ENCODE measurements around the gene ARHGAP30. TPM values are rescaled to one million over a fixed set of nuclear protein-coding genes. Genes with fewer than 3 reads are reported as not detected.
"Not testable (repeated sequence)": the region's sequence is repeated elsewhere in the genome, so short reads cannot be mapped to it uniquely, and the experiment has no call there.

The ARHGAP30 gene, protein sequence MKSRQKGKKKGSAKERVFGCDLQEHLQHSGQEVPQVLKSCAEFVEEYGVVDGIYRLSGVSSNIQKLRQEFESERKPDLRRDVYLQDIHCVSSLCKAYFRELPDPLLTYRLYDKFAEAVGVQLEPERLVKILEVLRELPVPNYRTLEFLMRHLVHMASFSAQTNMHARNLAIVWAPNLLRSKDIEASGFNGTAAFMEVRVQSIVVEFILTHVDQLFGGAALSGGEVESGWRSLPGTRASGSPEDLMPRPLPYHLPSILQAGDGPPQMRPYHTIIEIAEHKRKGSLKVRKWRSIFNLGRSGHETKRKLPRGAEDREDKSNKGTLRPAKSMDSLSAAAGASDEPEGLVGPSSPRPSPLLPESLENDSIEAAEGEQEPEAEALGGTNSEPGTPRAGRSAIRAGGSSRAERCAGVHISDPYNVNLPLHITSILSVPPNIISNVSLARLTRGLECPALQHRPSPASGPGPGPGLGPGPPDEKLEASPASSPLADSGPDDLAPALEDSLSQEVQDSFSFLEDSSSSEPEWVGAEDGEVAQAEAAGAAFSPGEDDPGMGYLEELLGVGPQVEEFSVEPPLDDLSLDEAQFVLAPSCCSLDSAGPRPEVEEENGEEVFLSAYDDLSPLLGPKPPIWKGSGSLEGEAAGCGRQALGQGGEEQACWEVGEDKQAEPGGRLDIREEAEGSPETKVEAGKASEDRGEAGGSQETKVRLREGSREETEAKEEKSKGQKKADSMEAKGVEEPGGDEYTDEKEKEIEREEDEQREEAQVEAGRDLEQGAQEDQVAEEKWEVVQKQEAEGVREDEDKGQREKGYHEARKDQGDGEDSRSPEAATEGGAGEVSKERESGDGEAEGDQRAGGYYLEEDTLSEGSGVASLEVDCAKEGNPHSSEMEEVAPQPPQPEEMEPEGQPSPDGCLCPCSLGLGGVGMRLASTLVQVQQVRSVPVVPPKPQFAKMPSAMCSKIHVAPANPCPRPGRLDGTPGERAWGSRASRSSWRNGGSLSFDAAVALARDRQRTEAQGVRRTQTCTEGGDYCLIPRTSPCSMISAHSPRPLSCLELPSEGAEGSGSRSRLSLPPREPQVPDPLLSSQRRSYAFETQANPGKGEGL
- 1 to 10 TPM; 3.8 to 9.0 (median 8.1) TPM for total RNA-seq
- long read RNA-seq, donor 1, full-length matches to known transcripts, result 4 of 9 reads
- long read RNA-seq, donor 1, partial matches to known transcripts, result 4 of 9 reads
- long read RNA-seq, donor 1, other reads (novel, unspliced or antisense), result 1 of 9 reads
- long read RNA-seq, donor 2, full-length matches to known transcripts, result 2 of 4 reads
- long read RNA-seq, donor 2, partial matches to known transcripts, result 0 of 4 reads
- long read RNA-seq, donor 2, other reads (novel, unspliced or antisense), result 2 of 4 reads

DNA sequence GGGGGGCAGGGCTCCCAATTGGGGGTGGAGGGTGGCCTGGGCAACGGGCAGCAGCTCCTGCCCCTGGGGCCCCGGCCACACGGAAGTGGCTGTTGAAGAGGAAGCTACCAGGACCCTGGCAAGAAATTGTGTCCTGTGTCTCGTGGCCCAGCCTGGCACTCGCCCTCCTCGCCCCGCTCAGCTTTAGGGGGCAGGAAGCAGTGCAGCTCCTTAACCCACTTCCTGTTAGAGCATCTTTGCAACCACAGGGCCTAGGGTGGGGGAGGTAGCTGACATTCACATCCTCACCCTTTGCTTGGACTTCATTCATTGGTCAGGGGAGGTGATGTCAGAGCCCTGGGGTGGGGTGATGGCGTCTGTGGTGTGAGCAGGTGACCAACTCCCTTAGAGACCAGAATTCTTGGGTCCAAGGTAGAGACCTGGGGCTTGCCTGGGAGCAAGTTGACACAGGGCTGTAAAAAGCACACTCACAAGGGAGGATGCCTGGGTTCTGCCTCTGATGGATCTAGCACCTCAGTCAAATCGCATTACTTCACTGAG, at the start of gene ARHGAP30:
Gene ARHGAP30, minus strand, starts transcription at position 161 of the 540 bp plus-strand sequence. CDS start 267 bp downstream, outside the sequence.
- peak; percentile 78 for ATAC-seq
- intact Hi-C loops (cut with DNase I, micrococcal nuclease), result no loop called here

DNA sequence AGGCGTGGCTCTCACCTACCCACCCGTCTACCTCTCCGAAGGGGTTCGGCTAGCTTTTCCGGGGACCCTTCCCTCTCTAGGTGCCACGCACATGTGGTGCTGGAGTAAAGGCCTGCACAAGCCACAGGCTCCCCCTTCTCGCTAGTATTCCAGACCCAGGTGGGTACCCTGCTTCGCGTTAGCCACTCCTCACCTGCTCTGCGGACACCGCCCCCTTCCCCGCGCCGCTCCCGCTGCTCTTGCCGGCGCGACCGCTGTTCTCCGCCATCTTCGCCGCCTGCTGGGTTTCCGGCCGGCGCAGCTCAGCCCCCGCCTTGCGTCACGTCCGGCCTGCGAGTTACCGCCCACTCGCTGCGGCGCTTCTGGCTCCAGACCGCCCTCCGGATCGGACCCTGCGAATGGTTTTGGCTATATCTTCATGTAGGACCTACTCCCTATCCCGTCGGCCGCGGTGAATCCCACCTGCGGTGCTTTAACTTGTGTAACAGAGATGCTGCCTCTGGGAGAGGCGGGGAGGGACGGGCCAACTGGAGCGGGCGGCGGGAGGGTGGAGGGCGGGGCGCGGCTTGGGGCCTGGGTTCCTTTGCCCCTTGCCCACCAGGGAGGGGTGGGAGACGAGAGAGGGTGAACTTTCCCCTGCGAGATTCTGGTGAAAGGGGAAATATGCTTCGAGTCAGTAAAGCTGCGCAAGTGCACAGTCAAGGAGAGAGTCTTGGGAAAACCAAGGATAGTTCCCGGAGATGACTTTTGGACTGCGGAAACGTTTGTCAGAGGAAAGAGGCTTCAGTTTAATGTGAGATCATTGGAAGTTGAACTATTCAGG, 48.3 kb upstream of the ARHGAP30 start, which contains the start of the genes NIT1 and PFDN2:
Gene NIT1, plus strand, starts transcription at position 347 of the 823 bp plus-strand sequence. Its CDS starts 72 bp downstream, at position 419.
Gene PFDN2, minus strand, starts transcription at position 279 of the 823 bp plus-strand sequence. Its CDS starts 11 bp downstream, at position 268.
- no peaks in the 10 kb centered on the region for H3K9me3 ChIP-seq
- H3K36me3 ChIP-seq (ENCODE audit: low read depth), result peaks cover 9% of the 10 kb centered on the region
- peak; percentile 87 to 93 (median 92) for DNase-seq
- peak within 1 kb of the TSS; percentile 94 for H3K4me3 ChIP-seq
- intact Hi-C loops (cut with DNase I, micrococcal nuclease), result no loop called here
- peaks cover 35% of the 10 kb centered on the region for H3K4me1 ChIP-seq (ENCODE audit: low read depth)
- TF ChIP-seq, protein P1, sequence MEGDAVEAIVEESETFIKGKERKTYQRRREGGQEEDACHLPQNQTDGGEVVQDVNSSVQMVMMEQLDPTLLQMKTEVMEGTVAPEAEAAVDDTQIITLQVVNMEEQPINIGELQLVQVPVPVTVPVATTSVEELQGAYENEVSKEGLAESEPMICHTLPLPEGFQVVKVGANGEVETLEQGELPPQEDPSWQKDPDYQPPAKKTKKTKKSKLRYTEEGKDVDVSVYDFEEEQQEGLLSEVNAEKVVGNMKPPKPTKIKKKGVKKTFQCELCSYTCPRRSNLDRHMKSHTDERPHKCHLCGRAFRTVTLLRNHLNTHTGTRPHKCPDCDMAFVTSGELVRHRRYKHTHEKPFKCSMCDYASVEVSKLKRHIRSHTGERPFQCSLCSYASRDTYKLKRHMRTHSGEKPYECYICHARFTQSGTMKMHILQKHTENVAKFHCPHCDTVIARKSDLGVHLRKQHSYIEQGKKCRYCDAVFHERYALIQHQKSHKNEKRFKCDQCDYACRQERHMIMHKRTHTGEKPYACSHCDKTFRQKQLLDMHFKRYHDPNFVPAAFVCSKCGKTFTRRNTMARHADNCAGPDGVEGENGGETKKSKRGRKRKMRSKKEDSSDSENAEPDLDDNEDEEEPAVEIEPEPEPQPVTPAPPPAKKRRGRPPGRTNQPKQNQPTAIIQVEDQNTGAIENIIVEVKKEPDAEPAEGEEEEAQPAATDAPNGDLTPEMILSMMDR (IDR thresholded peaks at IDR 0.05), result no peak
- ATAC-seq, result peak; percentile 93

More for the DNA sequence above, at the start of gene ARHGAP30:
- peak; percentile 72 to 91 (median 74) for DNase-seq
- Histone ChIP-seq H3K9me3 (no peaks in the 10 kb centered on the region), H3K4me3 (peak within 1 kb of the TSS; percentile 24), H3K36me3 (ENCODE audit: low read depth) (no peaks in the 10 kb centered on the region), H3K4me1 (ENCODE audit: low read depth) (no peaks in the 10 kb centered on the region)
- TF ChIP-seq, protein P1 (IDR thresholded peaks at IDR 0.05), result no peak

DNA sequence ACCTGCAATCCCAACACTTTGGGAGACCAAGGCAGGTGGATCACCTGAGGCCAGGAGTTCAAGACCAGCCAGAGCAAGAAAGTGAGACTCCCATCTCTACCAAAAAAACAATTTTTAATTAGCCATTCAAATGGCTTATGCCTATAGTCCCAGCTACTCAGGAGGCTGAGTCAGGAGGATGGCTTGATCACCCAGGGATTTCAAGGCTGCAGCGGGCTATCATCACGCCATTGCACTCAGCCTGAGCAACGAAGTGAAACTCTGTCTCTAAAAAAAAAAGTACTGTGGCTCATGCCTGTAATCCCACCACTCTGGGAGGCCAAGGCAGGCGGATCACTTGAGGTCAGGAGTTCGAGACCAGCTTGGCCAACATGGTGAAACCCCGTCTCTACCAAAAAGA, 46.3 kb upstream of the ARHGAP30 start:
- H3K36me3 ChIP-seq (ENCODE audit: low read depth); H3K4me3 ChIP-seq; intact Hi-C loops (cut with DNase I, micrococcal nuclease); H3K9me3 ChIP-seq; DNase-seq; ATAC-seq: not testable (repeated sequence)
- peaks cover 35% of the 10 kb centered on the region for H3K4me1 ChIP-seq (ENCODE audit: low read depth)

DNA sequence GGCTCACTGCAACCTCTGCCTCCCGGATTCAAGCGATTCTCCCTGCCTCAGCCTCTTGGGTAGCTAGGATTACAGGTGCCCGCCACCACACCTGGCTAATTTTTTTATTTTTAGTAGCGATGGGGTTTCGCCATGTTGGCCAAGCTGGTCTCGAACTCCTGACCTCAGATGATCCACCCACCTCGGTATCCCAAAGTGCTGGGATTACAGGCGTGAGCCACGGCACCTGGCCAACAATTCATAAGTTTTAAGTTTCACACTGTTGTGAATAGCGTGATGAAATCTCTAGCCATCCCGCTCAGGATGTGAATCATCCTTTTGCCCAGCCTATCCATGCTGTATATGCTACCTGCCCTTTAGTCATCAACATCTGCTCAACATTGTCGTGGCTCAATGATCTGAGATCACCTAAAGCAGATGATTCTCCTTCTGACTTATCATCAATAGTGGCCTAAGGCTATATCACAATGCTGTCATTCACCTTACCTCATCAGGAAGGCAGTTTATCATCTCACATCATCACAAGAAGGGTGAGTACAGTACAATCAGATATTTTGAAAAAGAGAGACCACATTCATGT, 45.5 kb upstream of the ARHGAP30 start:
- intact Hi-C loops (cut with DNase I, micrococcal nuclease), result no loop called here
- H3K9me3 ChIP-seq, result no peaks in the 10 kb centered on the region
- no peak overlapping the region for H3K4me3 ChIP-seq
- DNase-seq, result no peak
- no peak for ATAC-seq
- H3K4me1 ChIP-seq (ENCODE audit: low read depth), result peaks cover 35% of the 10 kb centered on the region
- TF ChIP-seq, protein P1 (IDR thresholded peaks at IDR 0.05), result no peak
- no peaks in the 10 kb centered on the region for H3K36me3 ChIP-seq (ENCODE audit: low read depth)

DNA sequence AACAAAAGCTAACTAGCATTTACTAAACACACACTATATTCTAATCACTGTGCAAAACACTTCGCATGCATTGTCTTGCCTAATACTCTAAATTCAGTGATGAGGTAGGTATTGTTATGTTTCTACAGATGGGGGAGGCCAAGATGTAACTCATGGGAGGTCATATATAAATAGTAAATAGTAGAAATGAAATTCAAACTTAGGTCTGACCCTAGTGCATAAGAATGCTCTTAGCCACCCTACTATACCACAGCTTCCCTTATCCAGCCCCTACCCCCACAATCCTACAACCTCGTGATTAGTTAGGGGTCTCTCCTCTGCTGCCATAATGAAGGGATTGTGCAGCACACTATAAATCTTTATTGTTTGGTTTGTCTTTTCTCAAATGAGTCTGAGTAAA, 44.9 kb upstream of the ARHGAP30 start:
- H3K36me3 ChIP-seq (ENCODE audit: low read depth), result no peaks in the 10 kb centered on the region
- intact Hi-C loops (cut with DNase I, micrococcal nuclease), result no loop called here
- H3K4me3 ChIP-seq, result no peak overlapping the region
- peaks cover 28% of the 10 kb centered on the region for H3K4me1 ChIP-seq (ENCODE audit: low read depth)
- H3K9me3 ChIP-seq, result no peaks in the 10 kb centered on the region
- ATAC-seq, result no peak
- TF ChIP-seq, protein P1 (IDR thresholded peaks at IDR 0.05), result no peak
- DNase-seq, result no peak
